GM19035 (cell line): ENCODE data around the gene UTP4.
A peak's percentile ranks its signal among the peaks of the same experiment; 100 is the strongest.

Experiments used
- ATAC-seq: cut with Tn5 transposase; IDR thresholded peaks from one replicate; pipeline ENCODE4 v1.9.1; 2021; ENCODE audit not compliant: unreplicated experiment

UTP4 gene

DNA sequence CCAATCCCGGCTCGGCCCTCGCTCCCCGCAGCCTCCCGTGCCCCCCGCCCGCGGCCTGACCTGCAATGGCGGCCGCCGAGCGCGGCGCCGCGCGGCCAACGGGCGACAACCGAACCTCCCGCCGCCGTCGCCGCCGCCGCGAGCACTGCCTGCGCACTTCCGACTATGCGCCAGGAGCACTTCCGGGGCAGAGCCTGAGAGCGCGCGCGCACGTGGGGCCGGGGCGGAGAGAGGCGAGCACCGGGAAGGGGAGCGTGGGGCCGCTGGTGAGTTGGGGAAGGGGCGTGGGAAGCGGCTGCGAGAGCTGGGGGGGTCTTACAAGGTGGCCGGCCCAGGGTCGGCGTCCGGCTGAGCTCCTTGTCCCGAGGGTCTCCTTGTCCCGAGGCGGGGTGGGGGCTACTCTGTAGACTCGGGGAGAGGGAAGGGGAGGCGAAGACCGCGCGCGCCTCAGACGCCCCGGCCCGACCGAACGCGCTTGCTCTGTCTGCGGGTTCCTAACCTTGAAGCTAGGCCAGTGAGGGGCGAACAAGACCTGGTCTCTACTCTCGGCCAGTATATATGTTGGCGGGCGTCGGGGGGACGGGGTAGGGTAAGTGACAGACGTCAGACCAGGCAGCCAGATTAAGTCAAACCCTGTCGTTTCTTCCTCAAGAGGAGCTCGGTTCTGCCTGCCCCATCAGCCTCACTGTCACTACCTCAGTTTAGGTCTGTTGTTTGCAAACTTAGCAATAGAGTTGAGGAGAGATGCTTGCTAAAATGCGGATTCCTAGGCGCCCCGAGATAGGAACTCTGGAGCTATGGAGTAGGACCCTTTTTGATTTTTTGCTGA is at the start of gene UTP4, which contains the start of gene CHTF8:
TSS of gene UTP4 (plus strand) at position 226 of the 829 bp plus-strand sequence. CDS start 811 bp downstream, outside the sequence.
TSS of gene CHTF8 (minus strand) at position 165 of the 829 bp plus-strand sequence. CDS start 11,130 bp downstream, outside the sequence.
- peak; percentile 89 for ATAC-seq

DNA sequence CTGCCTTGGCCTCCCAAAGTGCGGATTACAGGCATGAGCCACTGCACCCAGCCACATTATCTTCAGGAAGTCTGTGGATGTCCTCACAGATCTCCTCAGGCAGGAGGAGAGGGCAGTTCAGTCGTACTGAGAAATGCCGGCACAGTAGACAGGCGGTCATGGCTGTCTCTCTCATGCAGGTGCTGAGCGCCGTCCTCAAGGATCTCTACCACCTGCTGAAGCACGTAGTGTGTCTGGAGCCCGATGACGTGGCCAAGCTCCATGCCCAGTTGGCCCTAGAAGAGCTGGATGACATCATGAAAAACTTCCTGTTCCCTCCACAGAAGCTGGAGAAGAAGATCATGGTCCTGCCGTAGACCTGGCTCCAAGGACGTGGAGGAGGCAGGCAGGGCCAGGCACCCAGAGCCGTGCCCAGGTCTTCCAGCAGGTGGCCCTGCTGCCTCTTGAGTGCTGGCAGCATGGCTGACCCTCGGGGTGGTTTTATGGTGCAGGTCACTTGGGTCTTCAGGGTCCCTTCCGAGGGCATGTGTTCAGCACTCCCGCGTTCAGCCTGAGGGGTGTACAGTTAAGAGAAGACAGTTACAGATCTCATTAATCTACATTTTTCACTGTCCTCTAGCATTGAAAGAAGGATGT is 49.0 kb upstream of the UTP4 start:
- ATAC-seq = no peak

- ATAC-seq = no peak
Measured at GRCh38 chr16:69084289-69084688, 48.2 kb upstream of the UTP4 start.

DNA sequence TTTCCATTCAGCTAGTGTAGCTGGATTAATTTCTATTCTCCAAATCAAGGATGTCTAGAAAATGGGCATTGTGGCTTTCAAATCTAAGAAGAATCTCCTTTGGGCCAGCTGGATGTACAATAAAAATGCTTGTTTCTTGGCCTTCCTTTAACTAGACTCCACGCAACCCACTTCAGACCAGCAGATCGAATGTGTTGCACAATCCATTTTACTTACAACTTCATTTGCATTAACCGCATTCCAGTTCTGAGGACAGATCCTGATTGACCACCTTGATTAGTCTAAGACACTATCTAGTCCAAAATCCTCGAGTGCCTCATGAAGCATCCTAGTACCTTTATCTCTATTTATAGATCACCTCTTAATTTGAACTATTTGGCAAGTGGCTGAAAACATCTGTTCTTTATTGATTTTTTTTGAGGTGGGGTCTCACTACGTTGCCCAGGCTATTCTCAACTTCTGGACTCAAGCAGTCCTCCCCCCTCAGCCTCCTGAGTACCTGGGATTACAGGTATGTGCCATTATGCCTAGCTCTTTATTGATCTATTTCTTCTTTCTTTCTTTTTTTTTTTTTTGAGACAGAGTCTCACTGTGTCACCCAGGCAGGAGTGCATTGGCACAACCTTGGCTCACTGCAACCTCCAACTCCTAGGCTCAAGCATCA is 47.3 kb upstream of the UTP4 start:
- ATAC-seq = no peak

GRCh38 chr16:69087161-69087581 is 45.3 kb upstream of the UTP4 start:
- ATAC-seq = no peak

GRCh38 chr16:69088684-69089083 is 43.8 kb upstream of the UTP4 start:
- no peak for ATAC-seq

GRCh38 chr16:69089091-69089910 is 43.1 kb upstream of the UTP4 start:
- ATAC-seq = no peak

DNA sequence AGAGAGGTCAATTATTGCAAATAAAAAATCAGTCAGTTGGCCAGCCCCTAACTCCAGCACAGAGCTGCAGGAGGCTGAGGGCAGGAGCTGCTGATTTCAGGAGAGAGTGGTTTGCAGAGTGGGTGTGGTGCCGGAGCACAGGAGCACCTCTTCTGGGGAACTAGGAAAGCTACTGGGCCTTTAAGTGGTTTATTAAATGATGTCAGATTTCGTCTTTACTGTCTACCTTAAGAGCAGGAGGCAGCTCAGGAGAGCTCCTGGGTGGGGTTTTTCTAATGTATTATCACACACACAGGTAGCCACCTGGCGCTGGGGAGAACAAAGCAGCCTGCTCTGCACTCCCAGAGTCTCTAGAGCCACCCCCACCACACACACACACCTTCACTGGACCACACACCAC is 38.5 kb upstream of the UTP4 start:
- ATAC-seq = no peak

DNA sequence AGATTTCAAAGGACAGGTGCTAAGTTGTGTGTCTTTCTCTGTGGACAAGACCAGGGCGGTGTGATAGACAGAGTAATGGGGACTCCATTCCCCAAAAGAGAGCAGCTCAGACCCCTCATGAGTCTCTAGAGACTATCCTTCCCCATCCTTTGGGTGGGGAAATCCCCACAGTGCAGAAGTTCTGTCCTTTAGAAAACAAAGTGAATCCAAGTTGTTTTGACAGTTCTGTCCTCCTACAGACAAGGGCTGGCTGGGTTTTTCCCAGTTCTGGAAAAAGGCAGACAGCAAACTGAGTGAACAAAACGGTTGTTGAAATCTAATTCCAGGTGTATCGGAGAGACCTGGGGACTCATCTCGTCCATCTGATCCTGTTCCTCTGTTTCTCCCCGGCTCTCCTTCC is 37.9 kb upstream of the UTP4 start:
- ATAC-seq = no peak

DNA sequence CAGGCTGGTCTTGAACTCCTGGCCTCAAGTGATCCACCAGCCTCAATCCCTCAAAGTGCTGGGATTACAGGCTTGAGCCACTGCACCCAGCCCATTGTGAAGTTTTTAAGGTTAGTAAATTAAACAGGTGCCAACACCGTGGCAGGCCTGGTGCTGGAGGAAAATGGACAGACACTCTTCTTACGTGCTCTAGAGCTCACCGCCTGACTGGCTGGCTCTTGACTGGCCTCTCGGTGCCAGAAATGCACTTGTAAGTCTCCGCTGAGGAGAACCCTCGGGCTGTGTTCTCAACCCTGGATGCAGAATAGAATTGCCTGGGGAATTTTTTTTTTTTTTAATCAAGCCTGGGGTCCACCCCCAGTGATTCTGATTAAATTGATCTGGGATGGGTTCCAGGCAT is 37.3 kb upstream of the UTP4 start:
- no peak for ATAC-seq

DNA sequence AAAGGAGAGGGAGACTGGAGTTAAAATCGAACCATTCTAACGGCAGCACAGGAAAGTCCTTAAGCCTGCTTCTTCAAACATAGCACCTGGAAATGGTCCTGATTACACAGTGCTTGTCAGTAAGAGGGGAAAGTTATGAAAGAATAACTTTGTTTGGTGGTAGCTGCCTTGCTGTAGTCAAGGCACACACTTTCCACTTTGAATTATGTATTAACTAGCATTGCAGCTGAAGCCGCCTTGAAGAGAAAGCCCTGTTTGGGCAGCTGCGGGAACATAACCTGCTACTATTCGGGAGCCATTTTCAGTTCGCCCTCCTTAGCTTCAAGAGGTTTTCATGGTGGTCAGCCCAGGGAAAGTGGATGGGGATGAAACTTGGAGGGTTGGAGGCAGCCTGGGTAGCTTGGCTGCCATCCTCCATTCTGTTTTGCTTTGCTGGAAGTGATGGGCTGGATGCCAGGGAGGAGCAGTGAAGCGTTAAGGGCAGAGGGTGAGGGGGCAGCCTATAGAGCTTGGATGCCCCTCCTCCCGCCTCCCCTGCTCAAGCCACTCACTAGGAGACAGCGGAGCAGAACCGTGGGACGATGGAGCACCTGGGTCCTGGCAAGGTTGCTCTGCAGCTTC is 32.3 kb upstream of the UTP4 start:
- no peak for ATAC-seq

DNA sequence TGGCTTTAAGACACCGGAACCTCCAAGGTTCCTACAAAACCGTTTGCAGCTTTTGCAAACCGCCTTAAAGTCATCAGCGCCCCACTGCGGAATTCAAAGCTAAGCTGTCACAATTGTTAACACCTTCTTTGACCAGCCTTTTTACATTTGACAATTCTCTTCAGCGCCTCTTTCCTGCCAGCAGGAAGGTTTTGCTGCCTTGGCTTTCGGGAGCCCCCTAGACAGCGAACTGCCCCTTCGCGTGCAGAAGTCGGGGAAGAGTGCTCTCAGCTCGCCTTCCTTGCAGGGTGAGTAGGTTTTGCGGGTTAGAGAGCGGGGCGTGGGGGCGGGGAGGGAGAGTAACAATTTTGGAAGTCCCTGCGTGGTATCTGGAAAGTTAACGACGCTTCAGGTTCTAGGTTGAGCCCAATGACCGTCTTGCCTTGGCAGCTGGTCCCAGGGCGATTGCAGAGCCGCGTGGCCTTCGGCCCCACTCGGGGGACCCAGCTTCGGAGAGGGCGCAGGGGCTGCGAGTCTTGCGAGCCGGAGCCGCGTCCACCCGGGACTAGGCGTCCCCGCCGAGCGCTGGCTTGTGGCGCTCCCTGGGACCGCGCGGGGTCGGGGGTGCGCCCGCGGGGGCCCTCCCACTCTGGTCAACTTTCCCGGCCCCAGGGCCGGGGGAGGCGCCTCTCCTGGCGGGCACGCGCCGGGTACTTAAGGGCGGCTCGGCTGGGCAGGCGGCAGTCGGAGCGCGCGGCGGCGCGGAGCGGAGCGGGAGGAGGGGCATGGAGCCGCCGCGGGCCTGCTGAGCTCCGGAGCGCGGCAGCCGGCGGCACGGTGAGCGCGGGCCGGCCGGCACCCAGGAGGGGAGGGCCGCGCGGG is 26.7 kb upstream of the UTP4 start, which contains the start of gene HAS3:
TSS of gene HAS3 (plus strand) at position 153 of the 861 bp plus-strand sequence. CDS start 3,743 bp downstream, outside the sequence.
- ATAC-seq = no peak

DNA sequence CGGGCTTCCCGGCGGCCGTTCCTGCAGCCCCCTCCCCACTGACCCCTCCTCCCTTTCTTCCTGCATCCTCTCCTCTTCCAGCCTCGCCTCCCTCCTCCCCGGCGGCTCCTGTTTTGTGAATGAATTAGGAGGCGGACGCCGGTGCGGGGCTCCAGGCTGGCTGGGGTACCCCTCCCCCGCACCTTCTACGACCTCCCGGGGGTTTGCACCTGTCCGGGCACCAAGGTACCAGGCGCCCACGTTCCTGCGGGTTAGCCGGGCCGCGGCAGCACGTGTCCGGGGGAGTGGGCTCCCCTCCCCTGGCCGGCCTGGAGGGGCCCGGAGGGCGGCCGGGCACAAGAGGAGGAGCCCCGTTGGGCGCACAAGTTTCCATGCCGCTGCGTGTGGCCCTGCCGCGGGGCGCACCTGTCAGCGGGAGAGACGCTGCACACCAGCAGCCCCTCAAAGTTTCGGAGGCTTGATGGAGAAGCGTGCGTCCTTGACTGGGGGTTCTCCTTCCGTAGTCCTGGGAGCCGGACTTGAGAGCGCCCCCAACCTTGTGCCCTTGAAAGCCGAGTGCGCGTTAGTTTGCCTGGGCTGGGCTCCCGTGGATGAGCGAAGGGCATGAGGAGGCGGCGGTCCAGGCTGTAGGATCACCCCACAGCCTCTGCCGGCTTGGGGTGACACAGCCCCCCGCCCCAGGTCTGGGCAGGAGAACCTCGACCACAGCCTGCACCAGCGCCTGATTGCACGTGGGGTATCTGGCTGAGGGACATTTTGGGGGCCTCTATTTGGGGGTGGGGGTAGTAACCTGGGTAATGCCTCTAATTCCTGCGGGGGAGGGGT is 25.7 kb upstream of the UTP4 start:
- no peak for ATAC-seq

DNA sequence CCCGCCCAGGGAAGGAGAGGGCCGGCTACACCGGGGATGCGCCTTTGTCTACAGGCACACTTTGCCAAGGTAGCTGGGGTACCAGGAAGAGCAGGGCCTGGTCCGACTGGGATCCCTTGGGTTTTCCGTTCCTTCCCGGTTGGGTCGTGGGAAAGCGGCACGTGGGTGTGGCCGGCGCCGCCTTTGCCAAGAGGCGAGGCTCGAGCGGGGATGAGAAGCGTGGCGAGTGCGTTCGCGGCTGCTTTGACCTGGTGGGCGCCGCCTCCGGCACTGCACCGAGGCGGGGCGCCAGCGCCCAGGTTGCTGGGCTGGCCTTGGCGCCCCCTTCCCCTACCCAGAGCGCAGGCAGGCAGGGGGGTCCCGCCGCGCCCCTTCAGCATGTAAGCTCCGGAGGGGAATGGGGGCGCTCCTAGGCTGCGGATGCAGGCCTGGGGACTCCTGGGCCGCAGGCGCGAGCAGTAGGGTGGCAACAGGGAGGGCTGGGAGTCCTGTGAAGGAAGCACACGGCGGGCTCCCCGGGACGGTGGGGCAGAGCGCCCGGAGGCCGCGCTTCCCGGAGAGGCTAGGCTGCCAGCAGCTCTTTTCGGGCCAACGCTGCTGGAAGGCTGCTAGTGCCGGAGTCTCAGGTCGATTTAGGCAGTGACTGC is 25.0 kb upstream of the UTP4 start:
- no peak for ATAC-seq

DNA sequence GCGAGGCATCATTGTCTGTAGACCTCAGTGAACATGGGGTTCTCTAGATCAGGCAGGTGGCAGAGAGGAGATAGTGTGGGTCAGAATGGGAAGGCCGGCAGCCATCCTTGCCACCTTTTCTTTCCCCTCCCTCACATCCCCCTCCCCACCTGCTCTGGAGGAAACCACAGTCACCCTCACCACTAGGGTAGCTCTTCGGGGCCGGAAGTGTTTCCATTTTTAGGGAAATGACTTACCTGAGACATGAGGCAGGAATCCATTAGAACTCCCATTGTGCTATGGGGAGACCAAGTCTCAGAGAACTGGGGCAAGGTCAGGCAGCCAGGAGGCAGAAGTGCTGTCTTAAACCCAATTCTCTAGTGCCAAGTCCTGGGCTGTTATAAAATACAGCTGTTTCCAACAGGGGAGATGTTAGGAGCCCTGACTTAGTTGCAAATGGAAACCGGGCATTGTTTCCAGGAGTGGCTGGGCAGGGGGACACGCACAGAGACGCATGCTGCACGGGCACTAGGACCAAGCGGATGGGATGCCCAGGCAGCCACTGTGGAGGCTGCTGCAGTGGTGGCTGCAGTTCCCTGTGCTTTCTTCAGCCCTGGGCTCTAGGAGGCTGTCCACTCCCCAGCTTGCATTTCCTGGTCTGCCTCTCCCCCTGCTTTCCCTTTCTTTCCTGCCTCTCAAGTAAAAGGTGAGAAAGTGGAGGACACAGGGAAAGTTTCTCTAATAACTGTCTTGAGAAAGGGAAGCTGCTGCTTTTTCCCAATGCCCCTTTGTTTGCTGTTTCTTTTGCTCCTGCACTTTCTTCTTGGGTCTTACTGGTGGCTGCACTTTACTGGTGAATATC is 24.2 kb upstream of the UTP4 start:
- no peak for ATAC-seq

GRCh38 chr16:69108905-69109252 is 23.6 kb upstream of the UTP4 start:
- ATAC-seq = no peak
